NCI-H2107 treated with DMSO at 0.1 percent for 48 hours (cell line): ENCODE measurements around the gene MICALL2.

ENCODE experiments used
- DNase-seq: peaks from one replicate; lab custom pipeline; 2025; ENCODE audit not compliant: unreplicated experiment; lab: John Stamatoyannopoulos, UW

Gene MICALL2

GRCh38 chr7:1434891-1435670, 24.2 kb downstream of the MICALL2 start:
- no peak for DNase-seq

GRCh38 chr7:1434165-1434718, 25.0 kb downstream of the MICALL2 start:
- DNase-seq = no peak

GRCh38 chr7:1433128-1433920, 25.9 kb downstream of the MICALL2 start:
- no peak for DNase-seq

GRCh38 chr7:1432411-1433082, 26.7 kb downstream of the MICALL2 start:
- DNase-seq = peak; percentile 11

- no peak for DNase-seq
Observed at GRCh38 chr7:1431634-1432380, 27.5 kb downstream of the MICALL2 start.

- no peak for DNase-seq
Observed at GRCh38 chr7:1431226-1431625, 28.0 kb downstream of the MICALL2 start.

GRCh38 chr7:1430056-1430845, 29.0 kb downstream of the MICALL2 start:
- DNase-seq = no peak

GRCh38 chr7:1428941-1429501, 30.2 kb downstream of the MICALL2 start:
- no peak for DNase-seq

GRCh38 chr7:1427064-1427657, 32.1 kb downstream of the MICALL2 start:
- DNase-seq = no peak

GRCh38 chr7:1426474-1426873, 32.8 kb downstream of the MICALL2 start:
- no peak for DNase-seq

GRCh38 chr7:1425292-1426136, 33.8 kb downstream of the MICALL2 start:
- no peak for DNase-seq

GRCh38 chr7:1424041-1424440, 35.2 kb downstream of the MICALL2 start:
- no peak for DNase-seq

- DNase-seq = no peak
Observed at GRCh38 chr7:1423264-1423811, 35.9 kb downstream of the MICALL2 start.

GRCh38 chr7:1422512-1423263, 36.6 kb downstream of the MICALL2 start:
- DNase-seq = peak; percentile 74

- DNase-seq = no peak
Observed at GRCh38 chr7:1421946-1422345, 37.3 kb downstream of the MICALL2 start.

- no peak for DNase-seq
Observed at GRCh38 chr7:1421020-1421790, 38.1 kb downstream of the MICALL2 start.

- no peak for DNase-seq
Observed at GRCh38 chr7:1419688-1420087, 39.6 kb downstream of the MICALL2 start.
